ENCODE results near the gene TTLL11.

DNA sequence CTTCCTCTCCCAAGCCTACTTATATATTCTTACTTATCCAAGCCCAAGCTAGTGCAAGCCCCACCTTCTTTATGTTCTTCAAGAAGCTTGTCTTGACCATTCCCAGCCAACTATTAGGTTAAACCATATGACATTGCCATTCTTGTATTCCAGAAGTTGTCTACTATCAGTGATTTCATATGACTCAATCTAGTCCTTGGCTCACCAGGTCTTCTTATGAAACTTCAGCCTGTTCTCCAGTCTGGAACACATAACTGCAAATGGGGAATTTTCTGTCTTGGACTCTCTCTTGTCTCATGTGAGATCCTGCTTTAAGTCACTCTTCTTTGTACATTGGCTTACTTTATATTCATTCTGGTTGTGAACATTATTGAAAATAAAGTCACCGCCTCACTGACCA is 130.7 kb downstream of the TTLL11 start:
- TF ChIP-seq CTCF (IDR thresholded peaks at IDR 0.05) (no peak), EZH2 (IDR thresholded peaks at IDR 0.05) (no peak)

Data from neural progenitor cell (in vitro differentiated cells).